GM12875 (cell line): ENCODE data around the gene TBC1D22A.

Experiments
- H3K4me3 ChIP-seq: one replicate; pipeline ENCODE4 v1.5.1; 2011; ENCODE audit warnings: low read depth, low read length, control low read depth
- TF ChIP-seq, protein P1 (sequence below): IDR thresholded peaks from 2 replicates; pipeline ENCODE4 v1.5.1; 2011; ENCODE audit warnings: low read depth, mild to moderate bottlenecking, control low read depth, inconsistent platforms, low read length, moderate library complexity, borderline replicate concordance; ENCODE audit not compliant: insufficient read depth

Gene TBC1D22A

DNA sequence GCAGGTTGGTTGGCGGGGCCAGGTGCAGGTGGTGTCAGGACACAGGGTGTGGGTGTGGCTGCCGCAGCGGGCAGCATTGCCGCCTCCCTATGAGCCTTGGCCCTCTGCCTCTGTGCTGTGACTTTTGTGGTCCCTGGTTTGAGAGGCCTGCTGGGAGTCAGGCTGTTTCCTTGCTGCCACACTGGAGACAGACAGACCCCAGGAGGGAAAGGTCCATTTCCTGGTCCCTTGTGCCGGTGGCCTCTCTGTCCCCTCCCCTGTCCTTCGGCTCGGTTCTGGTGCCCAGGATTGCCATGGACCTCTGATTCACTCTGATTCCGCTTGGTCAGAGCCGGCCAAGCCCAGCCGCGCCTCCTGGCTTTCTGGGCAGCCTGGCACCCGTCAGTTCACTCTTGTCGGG is 196.9 kb downstream of the TBC1D22A start:
- TF ChIP-seq, protein P1, sequence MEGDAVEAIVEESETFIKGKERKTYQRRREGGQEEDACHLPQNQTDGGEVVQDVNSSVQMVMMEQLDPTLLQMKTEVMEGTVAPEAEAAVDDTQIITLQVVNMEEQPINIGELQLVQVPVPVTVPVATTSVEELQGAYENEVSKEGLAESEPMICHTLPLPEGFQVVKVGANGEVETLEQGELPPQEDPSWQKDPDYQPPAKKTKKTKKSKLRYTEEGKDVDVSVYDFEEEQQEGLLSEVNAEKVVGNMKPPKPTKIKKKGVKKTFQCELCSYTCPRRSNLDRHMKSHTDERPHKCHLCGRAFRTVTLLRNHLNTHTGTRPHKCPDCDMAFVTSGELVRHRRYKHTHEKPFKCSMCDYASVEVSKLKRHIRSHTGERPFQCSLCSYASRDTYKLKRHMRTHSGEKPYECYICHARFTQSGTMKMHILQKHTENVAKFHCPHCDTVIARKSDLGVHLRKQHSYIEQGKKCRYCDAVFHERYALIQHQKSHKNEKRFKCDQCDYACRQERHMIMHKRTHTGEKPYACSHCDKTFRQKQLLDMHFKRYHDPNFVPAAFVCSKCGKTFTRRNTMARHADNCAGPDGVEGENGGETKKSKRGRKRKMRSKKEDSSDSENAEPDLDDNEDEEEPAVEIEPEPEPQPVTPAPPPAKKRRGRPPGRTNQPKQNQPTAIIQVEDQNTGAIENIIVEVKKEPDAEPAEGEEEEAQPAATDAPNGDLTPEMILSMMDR, result no peak
- H3K4me3 ChIP-seq, result no peak overlapping the region

DNA sequence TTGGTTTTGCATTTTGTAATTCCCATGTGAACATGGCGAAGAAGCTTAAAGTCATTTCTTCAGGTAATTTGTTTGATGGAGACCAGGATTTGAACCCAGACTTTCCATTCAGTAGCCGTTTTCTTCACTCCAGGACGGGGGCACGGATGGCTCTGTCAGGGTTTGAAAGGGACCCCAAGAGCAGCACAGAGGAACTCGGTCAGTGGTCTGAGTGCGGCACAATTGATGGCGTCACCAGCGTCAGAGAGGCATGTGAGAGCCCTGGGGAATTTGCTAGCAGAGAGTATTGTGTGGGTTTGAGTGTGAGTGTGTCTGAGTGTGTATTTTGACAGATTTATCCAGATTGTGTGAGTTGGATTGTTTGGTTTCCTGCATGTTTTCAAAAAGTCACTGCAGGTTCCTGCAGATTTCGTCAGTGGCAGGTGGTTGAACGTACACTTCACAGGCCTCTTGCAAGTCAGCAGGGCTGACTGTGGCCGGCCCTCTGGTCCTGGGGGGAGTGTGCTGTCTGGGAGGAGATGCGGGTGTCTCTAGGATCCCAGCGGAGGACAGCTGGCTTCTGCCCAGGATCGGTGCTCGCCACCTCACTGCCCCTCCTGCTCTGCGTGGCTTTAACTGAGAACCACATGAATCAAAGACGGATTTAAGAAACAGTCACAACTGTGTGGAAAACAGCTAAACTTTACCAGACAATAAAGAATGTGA is 199.3 kb downstream of the TBC1D22A start:
- no peak overlapping the region for H3K4me3 ChIP-seq
- TF ChIP-seq, protein P1, result no peak

DNA sequence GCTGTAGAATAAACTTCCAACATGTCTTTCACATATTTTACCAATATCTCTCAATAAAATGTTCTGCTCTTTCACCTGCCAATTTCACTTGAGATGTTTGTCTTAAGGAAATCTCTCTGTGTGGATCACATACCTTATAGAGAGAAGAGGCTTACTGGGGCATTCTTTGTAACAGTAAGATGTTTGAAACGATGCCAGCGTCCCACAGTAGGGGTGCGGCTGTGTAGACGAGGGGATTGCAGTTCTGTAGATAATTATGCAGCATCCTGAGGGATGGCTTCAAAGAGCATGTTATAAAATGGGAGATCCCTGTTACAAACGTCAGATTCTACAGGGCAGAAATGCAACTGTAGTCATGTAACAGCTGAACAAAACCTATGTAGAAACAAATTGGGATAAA is 200.0 kb downstream of the TBC1D22A start:
- TF ChIP-seq, protein P1, result no peak
- no peak overlapping the region for H3K4me3 ChIP-seq

DNA sequence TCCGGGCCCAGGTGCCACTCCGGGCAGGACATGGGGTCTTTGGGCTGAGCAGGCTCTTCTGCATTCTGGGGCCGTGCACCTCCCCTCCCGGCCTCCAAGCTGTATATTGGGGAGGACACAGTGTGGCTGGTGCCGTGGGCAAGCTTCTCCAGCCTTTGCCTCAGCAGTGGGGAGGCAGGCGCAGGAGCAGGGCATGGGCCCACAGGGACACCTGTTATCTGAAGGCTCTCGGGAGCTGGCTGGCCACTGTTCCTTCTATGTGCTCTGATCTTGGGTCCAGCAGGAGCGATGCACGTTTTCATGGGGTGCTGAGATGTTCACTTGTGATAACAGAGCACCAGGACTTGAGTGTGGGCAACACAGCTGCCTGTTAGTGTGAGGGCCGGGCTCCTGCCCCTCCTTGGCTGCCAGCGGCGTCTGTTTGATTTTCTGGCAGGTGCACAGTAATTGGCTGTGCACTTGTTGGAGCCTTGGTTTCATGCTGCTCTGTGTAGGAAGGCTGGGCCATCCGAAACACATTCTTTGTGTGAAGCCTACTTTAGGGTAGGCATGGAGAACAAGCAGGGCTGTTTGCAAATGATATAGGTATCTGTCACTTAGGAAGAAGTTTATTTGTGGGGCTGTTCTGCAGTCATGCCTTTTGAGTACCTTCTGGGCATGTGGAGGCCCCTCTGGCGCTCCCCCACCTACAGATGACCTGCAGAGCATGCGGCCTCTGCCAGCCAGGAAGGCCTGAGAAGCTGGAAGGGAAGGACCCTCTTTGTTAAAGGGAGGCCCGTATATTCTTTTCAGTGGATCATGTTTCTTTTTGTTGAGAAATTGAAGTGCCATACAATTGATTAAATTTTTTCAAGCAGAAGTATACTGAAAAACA is 201.5 kb downstream of the TBC1D22A start:
- TF ChIP-seq, protein P1, result no peak
- no peak overlapping the region for H3K4me3 ChIP-seq

DNA sequence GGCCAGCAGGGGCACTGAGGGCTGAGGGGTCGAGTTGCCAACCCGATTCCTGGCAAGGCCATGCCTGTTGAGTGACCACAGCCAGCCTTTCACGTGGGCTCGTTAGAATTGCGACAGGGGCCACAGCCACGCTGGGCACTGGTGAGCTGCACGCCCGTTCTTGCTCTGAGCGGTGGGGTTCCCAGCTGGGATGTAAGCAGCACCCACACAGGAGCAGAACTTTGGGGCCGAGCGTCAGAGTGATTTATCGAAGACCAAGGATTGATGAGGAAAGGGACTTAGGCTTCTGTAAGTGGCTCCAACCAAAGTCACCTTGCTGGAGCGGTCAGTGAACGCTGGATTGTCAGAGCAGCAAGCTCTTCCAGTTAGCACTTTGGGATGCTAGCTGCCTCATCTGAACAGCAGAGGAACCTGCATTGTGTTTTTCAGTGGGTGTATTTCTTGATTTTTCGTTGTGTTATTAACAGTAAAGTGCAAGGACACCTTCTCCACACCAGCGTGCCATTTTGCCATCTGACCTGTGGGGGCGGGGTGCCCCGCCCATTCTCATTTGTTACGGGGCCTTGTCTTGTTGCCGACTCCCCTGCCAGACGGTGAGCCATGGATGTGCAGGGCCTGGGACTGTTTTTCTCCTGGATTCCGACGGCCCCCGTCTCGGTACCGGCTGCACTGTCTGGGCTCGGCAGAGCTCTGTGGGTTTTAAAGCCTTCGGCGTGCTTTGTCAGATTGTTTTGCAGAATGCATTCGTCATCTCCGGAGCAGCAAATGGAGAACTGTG is 202.5 kb downstream of the TBC1D22A start:
- TF ChIP-seq, protein P1, result no peak
- no peak overlapping the region for H3K4me3 ChIP-seq

DNA sequence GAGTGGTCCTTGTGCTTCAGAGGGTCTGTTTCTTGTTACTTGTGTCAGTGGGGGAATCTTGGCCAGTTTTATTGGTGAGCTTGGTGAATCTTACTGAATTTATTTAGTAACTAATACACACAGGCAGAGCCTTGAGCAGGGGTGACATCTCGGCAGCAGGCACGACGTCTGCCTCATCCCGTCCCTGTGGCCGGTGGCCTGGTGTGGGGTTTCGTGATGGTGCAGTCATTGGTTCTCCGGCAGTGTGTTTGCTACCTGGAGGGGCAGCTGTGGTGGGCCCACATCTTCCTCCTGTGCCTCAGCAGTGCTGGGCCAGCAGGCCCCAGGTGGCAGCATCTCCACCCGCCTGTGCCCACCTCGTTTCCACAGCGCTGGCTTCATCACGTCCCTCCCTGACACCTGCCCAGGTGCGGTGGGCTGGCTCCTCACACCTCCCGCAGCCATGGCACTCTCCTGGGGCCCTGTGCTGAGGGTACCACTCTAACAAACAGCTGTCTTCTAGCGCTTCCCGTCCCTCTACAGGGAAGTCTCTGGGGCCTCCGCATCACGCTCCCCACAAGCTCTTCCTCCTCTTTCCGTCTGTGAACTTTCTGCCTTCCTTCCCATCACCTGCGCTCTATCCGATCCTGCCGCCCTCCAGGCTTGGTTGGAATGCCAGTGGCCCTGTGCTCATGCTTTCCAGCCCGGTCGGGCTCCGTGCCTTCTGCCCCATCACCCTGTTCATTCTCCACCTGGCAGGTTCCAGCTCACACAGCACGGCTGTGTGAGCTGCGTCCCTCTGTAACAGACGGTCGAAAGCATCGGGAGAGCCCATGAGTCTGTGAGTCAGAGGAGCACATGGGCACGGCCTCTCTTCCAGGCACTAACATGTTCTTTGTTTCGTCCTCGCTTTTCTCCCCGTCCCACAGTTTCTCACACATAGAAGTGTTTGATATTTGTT is 203.4 kb downstream of the TBC1D22A start:
- TF ChIP-seq, protein P1, result no peak
- H3K4me3 ChIP-seq, result no peak overlapping the region
